GM12878 (cell line): ENCODE measurements around the gene IRF2BPL. TPM values are rescaled to one million over a fixed set of nuclear protein-coding genes. Genes with fewer than 3 reads are reported as not detected.
A peak's percentile ranks its signal among the peaks of the same experiment; 100 is the strongest.

Experiments used
- ATAC-seq: fragments of 200-7000 bp; cut with Tn5 transposase; 3 replicates; pipeline ENCODE4 v1.9.1; 2020; ENCODE audit warnings: mild to moderate bottlenecking, moderate library complexity
- BruUV-seq: library from RNA; stranded (reverse); fragments of 400-500 nt; replicated peaks from 2 replicates; lab custom pipeline; 2021; lab: Mats Ljungman, UMichigan
- CTCF ChIA-PET: fragments of 300-600 bp; sonication (Branson Sonifier 250); formaldehyde crosslinking; extraction: SDS; loops from one replicate; lab custom pipeline; 2021; ENCODE audit warnings: inconsistent platforms; lab: Yijun Ruan, JAX
- POLR2A ChIA-PET: fragments of 350-600 bp; formaldehyde crosslinking; extraction: SDS; loops from one replicate; lab custom pipeline; 2021; ENCODE audit warnings: inconsistent platforms; lab: Charles Lee
- RAD21 ChIA-PET: fragments of 300-600 bp; sonication (Branson Sonifier 250); formaldehyde crosslinking; loops from one replicate; lab custom pipeline; 2023; ENCODE audit warnings: antibody characterized with exemption; ENCODE audit not compliant: unreplicated experiment; lab: Charles Lee
- SMC1A ChIA-PET: fragments of 300-600 bp; sonication (Branson Sonifier 250); formaldehyde crosslinking; loops from one replicate; lab custom pipeline; 2023; ENCODE audit not compliant: unreplicated experiment, uncharacterized antibody; lab: Charles Lee
- DNase-seq: peaks from one replicate; pipeline ENCODE4 v3.0.0-alpha.2; 2011; ENCODE audit warnings: low read depth, low spot score
- FAIRE-seq: peaks from 3 replicates; lab custom pipeline; 2011; peaks lifted over from hg19 to GRCh38; lab: Jason Lieb, UNC
- H2AFZ ChIP-seq: 2 replicates; pipeline ENCODE4 v1.6.0; 2011; ENCODE audit warnings: low read depth, low read length, control low read depth; ENCODE audit not compliant: control insufficient read depth
- H3K27ac ChIP-seq: 2 replicates; pipeline ENCODE4 v1.5.1; 2011; ENCODE audit warnings: control low read depth; ENCODE audit not compliant: control insufficient read depth, insufficient read depth
- H3K27me3 ChIP-seq, 2 experiments: replicated peaks in 1 of 2; 2 replicates each; pipeline versions ENCODE4 v1.6.0 to v1.6.1; 2011; ENCODE audit warnings: low read length in 1 of 2; ENCODE audit not compliant: control insufficient read depth in 2 of 2, insufficient read depth in 2 of 2
- H3K36me3 ChIP-seq, 2 experiments: 2 replicates each; pipeline ENCODE4 v1.5.1; 2011; ENCODE audit warnings: low read length in 1 of 2; ENCODE audit not compliant: control insufficient read depth in 2 of 2, insufficient read depth in 2 of 2
- H3K4me1 ChIP-seq: 2 replicates; pipeline ENCODE4 v1.6.1; 2011; ENCODE audit warnings: mild to moderate bottlenecking, low read length, moderate library complexity, mixed read lengths; ENCODE audit not compliant: control insufficient read depth, insufficient read depth
- H3K4me2 ChIP-seq: 2 replicates; pipeline ENCODE4 v1.6.0; 2011; ENCODE audit warnings: control low read depth; ENCODE audit not compliant: control insufficient read depth, insufficient read depth
- H3K4me3 ChIP-seq: fragments of 200-600 bp; sonication (generic); 2 replicates; pipeline ENCODE4 v1.5.1; 2016
- H3K79me2 ChIP-seq: 2 replicates; pipeline ENCODE4 v1.6.0; 2011; ENCODE audit warnings: low read length; ENCODE audit not compliant: control insufficient read depth, insufficient read depth
- H3K9ac ChIP-seq: 2 replicates; pipeline ENCODE4 v1.8.0; 2011; ENCODE audit warnings: low read length, control low read depth, mixed read lengths; ENCODE audit not compliant: control insufficient read depth, insufficient read depth
- H3K9me3 ChIP-seq: replicated peaks from 3 replicates; pipeline ENCODE4 v1.5.1; 2011; ENCODE audit warnings: mild to moderate bottlenecking, low read length; ENCODE audit not compliant: control insufficient read depth, insufficient read depth
- H4K20me1 ChIP-seq: 2 replicates; pipeline ENCODE4 v1.6.0; 2011; ENCODE audit not compliant: control insufficient read depth, insufficient read depth
- CBFB ChIP-seq: IDR thresholded peaks from 2 replicates; pipeline ENCODE4 v1.6.1; 2016; ENCODE audit warnings: antibody characterized with exemption, low read depth
- CHD2 ChIP-seq: IDR thresholded peaks from 2 replicates; pipeline ENCODE4 v1.6.1; 2011; ENCODE audit warnings: low read depth, low read length, improper control_type of control experiment, borderline replicate concordance
- IRF3 ChIP-seq: fragments of 450-650 bp; IDR thresholded peaks from 2 replicates; pipeline ENCODE4 v1.6.1; 2014; ENCODE audit warnings: mild to moderate bottlenecking
- KAT2A ChIP-seq: conservative IDR thresholded peaks from 2 replicates; pipeline ENCODE4 v1.6.1; 2011; ENCODE audit warnings: low read depth, low read length; ENCODE audit not compliant: control insufficient read depth
- MEF2A ChIP-seq: IDR thresholded peaks from 2 replicates; pipeline ENCODE4 v1.6.1; 2011; ENCODE audit warnings: low read depth, mild to moderate bottlenecking, low read length, moderate library complexity; ENCODE audit not compliant: insufficient read depth
- MTA2 ChIP-seq: fragments of 450-650 bp; IDR thresholded peaks from 2 replicates; pipeline ENCODE4 v1.6.1; 2016; ENCODE audit warnings: low read depth, mild to moderate bottlenecking, moderate library complexity
- PAX8 ChIP-seq: fragments of 450-650 bp; IDR thresholded peaks from 2 replicates; pipeline ENCODE4 v1.6.1; 2017; ENCODE audit warnings: mild to moderate bottlenecking, moderate library complexity
- STAT1 ChIP-seq: fragments of 450-650 bp; conservative IDR thresholded peaks from 2 replicates; pipeline ENCODE4 v1.6.1; 2014; ENCODE audit warnings: antibody characterized with exemption, mild to moderate bottlenecking
- TCF7 ChIP-seq: IDR thresholded peaks from 2 replicates; pipeline ENCODE4 v1.6.1; 2014; ENCODE audit warnings: antibody characterized with exemption, borderline replicate concordance
- WRNIP1 ChIP-seq: IDR thresholded peaks from 2 replicates; pipeline ENCODE4 v1.6.1; 2011; ENCODE audit warnings: low read depth, low read length, improper control_type of control experiment, borderline replicate concordance
- ZBED1 ChIP-seq: IDR thresholded peaks from 2 replicates; pipeline ENCODE4 v1.6.1; 2016; ENCODE audit warnings: borderline replicate concordance
- WGBS: methylation state at CpG from one replicate; pipeline ENCODE4 v1.1.6; 2016; ENCODE audit warnings: low lambda C conversion rate; ENCODE audit not compliant: insufficient replicate concordance, insufficient coverage; ENCODE audit errors: missing lambda C conversion rate; 5-methylcytosine and 5-hydroxymethylcytosine counted together
- in situ Hi-C: fragments of 300-500 bp; cut with MboI; formaldehyde crosslinking; loops from 9 replicates; pipeline ENCODE4 v1.14.3; 2018; ENCODE audit warnings: mixed read lengths
- intact Hi-C: fragments of 100-400 bp; cut with micrococcal nuclease; formaldehyde crosslinking; loops from one replicate; pipeline ENCODE4 v1.14.2; 2022; ENCODE audit not compliant: unreplicated experiment
- polyA plus RNA-seq, 11 experiments: library from polyadenylated mRNA; depleted of rRNA in 4 of 11; unstranded in 6 of 11; stranded (reverse) in 5 of 11; fragments of >200 nt; fragmentation: Nextera tagmentation in 4 of 11; fragmentation: Illumina TruSeq in 1 of 11; extraction: Ambion mirVana in 4 of 11; extraction: Trizol in 1 of 11; gene quantifications; 1 replicate in 1 of 11; 2 replicates in 10 of 11; pipeline versions ENCODE4 v1.2.1 to v1.2.3, GENCODE V29; 2011 to 2016; ENCODE audit warnings: inconsistent platforms in 2 of 11, missing spikeins in 2 of 11, low read depth in 1 of 11
- total RNA-seq, 4 experiments: library from RNA; depleted of rRNA in 3 of 4; stranded (reverse); fragments of >200 nt in 3 of 4; fragmentation: Illumina TruSeq in 1 of 4; extraction: Trizol in 1 of 4; gene quantifications; 2 replicates each; pipeline versions ENCODE4 v1.2.1 to v1.2.3, GENCODE V29; 2013 to 2021
- TF ChIP-seq, protein P1 (sequence below): IDR thresholded peaks from 2 replicates; pipeline ENCODE4 v1.6.1; 2012; ENCODE audit warnings: low read depth, low read length, improper control_type of control experiment
- TF ChIP-seq, protein P2 (sequence below): fragments of 150-350 bp; IDR thresholded peaks from 2 replicates; pipeline ENCODE4 v1.6.1; 2014; ENCODE audit warnings: mild to moderate bottlenecking, low read depth, low read length
- TF ChIP-seq, protein P3 (sequence below): fragments of 450-650 bp; IDR thresholded peaks from 2 replicates; pipeline ENCODE4 v1.6.1; 2016; ENCODE audit warnings: mild to moderate bottlenecking, moderate library complexity, borderline replicate concordance

The IRF2BPL gene
- total and polyA plus RNA-seq, 10 of the 15 experiments (the other 5 are each of a cell fraction or from before 2014, with no cell fraction given): 1.2 to 34.5 (median 3.1) TPM

GRCh38 chr14:77040059-77040740, 11.7 kb upstream of the IRF2BPL start:
- ChIA-PET CTCF (interaction anchor here (0.7 to 8.9 kb wide), 18 partner anchors 11 to 127 kb away, joined by 3 to 72 read pairs (median 6); partner anchors contain the start of gene IRF2BPL), POLR2A (interaction anchor here (1.2 to 10.4 kb wide), 9 partner anchors 8 to 121 kb away, joined by 3 to 173 read pairs (median 7); partner anchors contain the start of gene IRF2BPL)
- TF ChIP-seq CBFB (peak; percentile 75), IRF3 (no peak), ZBED1 (no peak), CHD2 (0 out of 2 replicates have a peak, but pooled peaks have one; percentile 8), MEF2A (no peak), STAT1 (no peak), WRNIP1 (no peak), KAT2A (no peak), MTA2 (peak; percentile 71), PAX8 (no peak), TCF7 (no peak)
- TF ChIP-seq, protein P1, sequence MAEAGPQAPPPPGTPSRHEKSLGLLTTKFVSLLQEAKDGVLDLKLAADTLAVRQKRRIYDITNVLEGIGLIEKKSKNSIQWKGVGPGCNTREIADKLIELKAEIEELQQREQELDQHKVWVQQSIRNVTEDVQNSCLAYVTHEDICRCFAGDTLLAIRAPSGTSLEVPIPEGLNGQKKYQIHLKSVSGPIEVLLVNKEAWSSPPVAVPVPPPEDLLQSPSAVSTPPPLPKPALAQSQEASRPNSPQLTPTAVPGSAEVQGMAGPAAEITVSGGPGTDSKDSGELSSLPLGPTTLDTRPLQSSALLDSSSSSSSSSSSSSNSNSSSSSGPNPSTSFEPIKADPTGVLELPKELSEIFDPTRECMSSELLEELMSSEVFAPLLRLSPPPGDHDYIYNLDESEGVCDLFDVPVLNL: no peak
- TF ChIP-seq, protein P2, sequence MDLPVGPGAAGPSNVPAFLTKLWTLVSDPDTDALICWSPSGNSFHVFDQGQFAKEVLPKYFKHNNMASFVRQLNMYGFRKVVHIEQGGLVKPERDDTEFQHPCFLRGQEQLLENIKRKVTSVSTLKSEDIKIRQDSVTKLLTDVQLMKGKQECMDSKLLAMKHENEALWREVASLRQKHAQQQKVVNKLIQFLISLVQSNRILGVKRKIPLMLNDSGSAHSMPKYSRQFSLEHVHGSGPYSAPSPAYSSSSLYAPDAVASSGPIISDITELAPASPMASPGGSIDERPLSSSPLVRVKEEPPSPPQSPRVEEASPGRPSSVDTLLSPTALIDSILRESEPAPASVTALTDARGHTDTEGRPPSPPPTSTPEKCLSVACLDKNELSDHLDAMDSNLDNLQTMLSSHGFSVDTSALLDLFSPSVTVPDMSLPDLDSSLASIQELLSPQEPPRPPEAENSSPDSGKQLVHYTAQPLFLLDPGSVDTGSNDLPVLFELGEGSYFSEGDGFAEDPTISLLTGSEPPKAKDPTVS: no peak; the same call in 1 of the 2 replicates
- TF ChIP-seq, protein P3, sequence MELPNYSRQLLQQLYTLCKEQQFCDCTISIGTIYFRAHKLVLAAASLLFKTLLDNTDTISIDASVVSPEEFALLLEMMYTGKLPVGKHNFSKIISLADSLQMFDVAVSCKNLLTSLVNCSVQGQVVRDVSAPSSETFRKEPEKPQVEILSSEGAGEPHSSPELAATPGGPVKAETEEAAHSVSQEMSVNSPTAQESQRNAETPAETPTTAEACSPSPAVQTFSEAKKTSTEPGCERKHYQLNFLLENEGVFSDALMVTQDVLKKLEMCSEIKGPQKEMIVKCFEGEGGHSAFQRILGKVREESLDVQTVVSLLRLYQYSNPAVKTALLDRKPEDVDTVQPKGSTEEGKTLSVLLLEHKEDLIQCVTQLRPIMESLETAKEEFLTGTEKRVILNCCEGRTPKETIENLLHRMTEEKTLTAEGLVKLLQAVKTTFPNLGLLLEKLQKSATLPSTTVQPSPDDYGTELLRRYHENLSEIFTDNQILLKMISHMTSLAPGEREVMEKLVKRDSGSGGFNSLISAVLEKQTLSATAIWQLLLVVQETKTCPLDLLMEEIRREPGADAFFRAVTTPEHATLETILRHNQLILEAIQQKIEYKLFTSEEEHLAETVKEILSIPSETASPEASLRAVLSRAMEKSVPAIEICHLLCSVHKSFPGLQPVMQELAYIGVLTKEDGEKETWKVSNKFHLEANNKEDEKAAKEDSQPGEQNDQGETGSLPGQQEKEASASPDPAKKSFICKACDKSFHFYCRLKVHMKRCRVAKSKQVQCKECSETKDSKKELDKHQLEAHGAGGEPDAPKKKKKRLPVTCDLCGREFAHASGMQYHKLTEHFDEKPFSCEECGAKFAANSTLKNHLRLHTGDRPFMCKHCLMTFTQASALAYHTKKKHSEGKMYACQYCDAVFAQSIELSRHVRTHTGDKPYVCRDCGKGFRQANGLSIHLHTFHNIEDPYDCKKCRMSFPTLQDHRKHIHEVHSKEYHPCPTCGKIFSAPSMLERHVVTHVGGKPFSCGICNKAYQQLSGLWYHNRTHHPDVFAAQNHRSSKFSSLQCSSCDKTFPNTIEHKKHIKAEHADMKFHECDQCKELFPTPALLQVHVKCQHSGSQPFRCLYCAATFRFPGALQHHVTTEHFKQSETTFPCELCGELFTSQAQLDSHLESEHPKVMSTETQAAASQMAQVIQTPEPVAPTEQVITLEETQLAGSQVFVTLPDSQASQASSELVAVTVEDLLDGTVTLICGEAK: no peak

More at GRCh38 chr14:77040059-77040740, 11.7 kb upstream of the IRF2BPL start:
- DNase-seq (peak; percentile 99), ATAC-seq (peak; percentile 75), FAIRE-seq (peak; percentile 57)
- H3K9me3 ChIP-seq: no peaks in the 10 kb centered on the region
- peak overlapping the region; percentile 50 for H3K4me3 ChIP-seq
- in situ Hi-C loops (loop anchor here (5.0 kb wide), 1 partner anchor 78 kb away; no protein-coding TSS in a partner anchor), intact Hi-C loops (loop anchor here (1.0 kb wide), 2 partner anchors 79 to 93 kb away; no protein-coding TSS in a partner anchor)
- H3K27ac ChIP-seq: peak overlapping the region; percentile 93
- BruUV-seq: no TSS peak
- no peaks in the 10 kb centered on the region for H3K36me3 ChIP-seq
- H3K4me2 ChIP-seq: peak overlapping the region; percentile 95
- H3K9ac ChIP-seq: peak overlapping the region; percentile 74
- H3K27me3 ChIP-seq: no peaks in the 10 kb centered on the region
- ChIA-PET SMC1A (interaction anchor here (1.0 to 8.4 kb wide), 17 partner anchors 9 to 127 kb away, joined by 3 to 172 read pairs (median 6); partner anchors contain the start of gene IRF2BPL), RAD21 (interaction anchor here (0.8 to 7.7 kb wide), 25 partner anchors 8 to 228 kb away, joined by 3 to 125 read pairs (median 5); partner anchors contain the start of gene IRF2BPL)
- no peaks in the 10 kb centered on the region for H3K79me2 ChIP-seq
- H3K4me1 ChIP-seq: peaks cover 87% of the 10 kb centered on the region
- H2AFZ ChIP-seq: peak overlapping the region; percentile 76
- WGBS: 2% methylated on average over 19 of the region's 26 CpGs
- no peaks in the 10 kb centered on the region for H4K20me1 ChIP-seq
